T47D (cell line): ENCODE measurements around the gene OR14A16.

Experiments
- DNase-seq, 2 experiments: peaks; one replicate each; pipeline versions ENCODE4 v3.0.0 to v3.0.0-alpha.2; 2011 to 2012; ENCODE audit warnings: low read depth in 1 of 2, low spot score in 1 of 2
- JUND ChIP-seq: IDR thresholded peaks from 2 replicates; pipeline ENCODE4 v1.6.1; 2012; ENCODE audit warnings: low read depth
- in situ Hi-C: cut with HindIII; loops from 2 replicates; pipeline ENCODE4 v1.10.0; 2016; ENCODE audit warnings: low sequenced_read_pairs, low pct_unique_long_range_greater_than_20kb

Gene OR14A16

GRCh38 chr1:247841796-247842195, 17.9 kb upstream of the OR14A16 start, which contains the start of gene OR11L1:
Gene OR11L1, minus strand, starts transcription at chr1:247841896. Its CDS starts 0 bp downstream, at chr1:247841896.
- in situ Hi-C loops, result no loop called here
- no peak for TF ChIP-seq JUND
- no peak for DNase-seq

GRCh38 chr1:247840818-247841217, 16.9 kb upstream of the OR14A16 start:
- TF ChIP-seq JUND, result no peak
- in situ Hi-C loops, result no loop called here
- DNase-seq, result no peak

- in situ Hi-C loops, result no loop called here
- DNase-seq, result no peak
- no peak for TF ChIP-seq JUND
Observed at GRCh38 chr1:247833601-247834000, 9.7 kb upstream of the OR14A16 start.

GRCh38 chr1:247829656-247830055, 5.7 kb upstream of the OR14A16 start:
- no peak for TF ChIP-seq JUND
- no peak for DNase-seq
- in situ Hi-C loops, result no loop called here

- in situ Hi-C loops, result no loop called here
- TF ChIP-seq JUND, result no peak
- DNase-seq, result no peak
Observed at GRCh38 chr1:247825362-247825761, 1.4 kb upstream of the OR14A16 start.

- TF ChIP-seq JUND, result no peak
- in situ Hi-C loops, result no loop called here
- no peak for DNase-seq
Observed at GRCh38 chr1:247822060-247822459, 1.9 kb downstream of the OR14A16 start.

- in situ Hi-C loops, result no loop called here
- TF ChIP-seq JUND, result no peak
- peak in 1 of 2 experiments; percentile 60 for DNase-seq
Observed at GRCh38 chr1:247812637-247813036, 11.3 kb downstream of the OR14A16 start.

GRCh38 chr1:247797518-247797917, 26.4 kb downstream of the OR14A16 start:
- in situ Hi-C loops, result no loop called here
- no peak for DNase-seq
- no peak for TF ChIP-seq JUND

- in situ Hi-C loops, result no loop called here
- TF ChIP-seq JUND, result no peak
- no peak for DNase-seq
Observed at GRCh38 chr1:247769603-247770002, 54.3 kb downstream of the OR14A16 start.
